SU-DHL-6 (cell line): ENCODE results near the gene CTTNBP2NL.

Experiments
- H2AFZ ChIP-seq: fragments of 200-600 bp; sonication (generic); 2 replicates; pipeline ENCODE4 v1.6.1; 2014; ENCODE audit warnings: low read depth, mild to moderate bottlenecking, moderate library complexity, mixed read lengths, antibody characterized with exemption, low read length; ENCODE audit not compliant: severe bottlenecking
- H3F3A ChIP-seq: fragments of 200-600 bp; shearing (Covaris generic); 2 replicates; pipeline ENCODE4 v1.6.0; 2016; ENCODE audit warnings: antibody characterized with exemption, mild to moderate bottlenecking; ENCODE audit not compliant: insufficient read depth
- H3K27ac ChIP-seq: fragments of 200-600 bp; sonication (generic); 2 replicates; pipeline ENCODE4 v1.5.1; 2016; ENCODE audit warnings: low read depth, mild to moderate bottlenecking, low read length, moderate library complexity, mixed read lengths
- H3K27me3 ChIP-seq: fragments of 200-600 bp; sonication (generic), shearing (Covaris generic); 2 replicates; pipeline ENCODE4 v1.6.0; 2014; ENCODE audit warnings: mild to moderate bottlenecking, low read length
- H3K36me3 ChIP-seq: fragments of 200-600 bp; sonication (generic); 2 replicates; pipeline ENCODE4 v1.6.1; 2014; ENCODE audit warnings: mild to moderate bottlenecking, low read length, mixed read lengths
- H3K4me2 ChIP-seq: fragments of 300-600, 200-600 bp; shearing (Covaris generic), sonication (generic); 2 replicates; pipeline ENCODE4 v1.6.0; 2014; ENCODE audit warnings: low read length, low read depth, mild to moderate bottlenecking; ENCODE audit not compliant: poor library complexity, severe bottlenecking
- H3K4me3 ChIP-seq: fragments of 200-600 bp; sonication (generic); 2 replicates; pipeline ENCODE4 v1.5.1; 2014; ENCODE audit warnings: antibody characterized with exemption, low read length, mild to moderate bottlenecking, mixed read lengths; ENCODE audit not compliant: insufficient read depth, poor library complexity, severe bottlenecking
- H3K79me2 ChIP-seq: fragments of 200-600 bp; sonication (generic); 2 replicates; pipeline ENCODE4 v1.6.1; 2014; ENCODE audit warnings: mild to moderate bottlenecking, low read length, moderate library complexity; ENCODE audit not compliant: insufficient read depth
- H3K9ac ChIP-seq: fragments of 200-600 bp; sonication (generic); 2 replicates; pipeline ENCODE4 v1.7.0; 2014; ENCODE audit warnings: mild to moderate bottlenecking, low read length
- H3K9me2 ChIP-seq: fragments of 200-600 bp; sonication (generic); replicated peaks from 2 replicates; pipeline ENCODE4 v1.6.1; 2014; ENCODE audit warnings: low read length; ENCODE audit not compliant: insufficient read depth
- H3K9me3 ChIP-seq: fragments of 200-600 bp; sonication (generic); 2 replicates; pipeline ENCODE4 v1.6.1; 2014; ENCODE audit warnings: low read length, mixed read lengths; ENCODE audit not compliant: insufficient read depth
- H4K20me1 ChIP-seq: fragments of 200-600 bp; sonication (generic); 2 replicates; pipeline ENCODE4 v1.6.1; 2014; ENCODE audit warnings: low read depth, mild to moderate bottlenecking, antibody characterized with exemption, low read length, moderate library complexity, mixed read lengths
- EZH2phosphoT487 ChIP-seq: fragments of 200-600 bp; sonication (generic), shearing (Covaris generic); conservative IDR thresholded peaks from 2 replicates; pipeline ENCODE4 v1.6.1; 2018; ENCODE audit warnings: mild to moderate bottlenecking, antibody characterized with exemption, low read length, moderate library complexity, mixed read lengths
- TF ChIP-seq, protein P1 (sequence below): fragments of 200-600 bp; sonication (generic); IDR thresholded peaks from one replicate; pipeline ENCODE4 v1.5.1; 2017; ENCODE audit warnings: antibody characterized with exemption, mild to moderate bottlenecking, low read length, moderate library complexity; ENCODE audit not compliant: insufficient read depth, poor library complexity, severe bottlenecking

Gene CTTNBP2NL

DNA sequence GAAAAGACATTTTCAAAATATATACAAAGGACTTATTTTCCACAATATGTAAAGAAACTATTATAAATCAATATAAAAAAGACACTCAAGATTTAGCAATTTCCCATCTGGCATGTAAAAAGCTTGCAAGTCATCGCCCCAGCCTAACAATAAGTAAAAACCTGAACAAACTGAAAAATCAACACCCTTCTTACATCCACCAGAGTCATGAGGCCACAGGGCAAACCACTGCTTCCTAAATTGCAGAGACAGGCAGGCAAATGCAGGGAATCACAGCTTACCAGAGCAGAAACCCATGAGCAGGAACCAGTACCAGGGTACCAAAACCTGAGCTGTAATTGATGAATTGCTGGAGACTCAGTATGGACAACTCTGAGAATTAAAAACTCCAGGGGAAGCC lies 96.1 kb downstream of the CTTNBP2NL start:
- Histone ChIP-seq H3K9ac (no peak overlapping the region), H3F3A (no peaks in the 10 kb centered on the region), H4K20me1 (no peaks in the 10 kb centered on the region), H3K79me2 (no peaks in the 10 kb centered on the region), H3K9me3 (no peaks in the 10 kb centered on the region), H3K27me3 (no peaks in the 10 kb centered on the region), H2AFZ (no peak overlapping the region), H3K27ac (no peak overlapping the region), H3K4me2 (no peak overlapping the region), H3K36me3 (no peaks in the 10 kb centered on the region), H3K9me2 (no peaks in the 10 kb centered on the region), H3K4me3 (no peak overlapping the region)
- TF ChIP-seq, protein P1, sequence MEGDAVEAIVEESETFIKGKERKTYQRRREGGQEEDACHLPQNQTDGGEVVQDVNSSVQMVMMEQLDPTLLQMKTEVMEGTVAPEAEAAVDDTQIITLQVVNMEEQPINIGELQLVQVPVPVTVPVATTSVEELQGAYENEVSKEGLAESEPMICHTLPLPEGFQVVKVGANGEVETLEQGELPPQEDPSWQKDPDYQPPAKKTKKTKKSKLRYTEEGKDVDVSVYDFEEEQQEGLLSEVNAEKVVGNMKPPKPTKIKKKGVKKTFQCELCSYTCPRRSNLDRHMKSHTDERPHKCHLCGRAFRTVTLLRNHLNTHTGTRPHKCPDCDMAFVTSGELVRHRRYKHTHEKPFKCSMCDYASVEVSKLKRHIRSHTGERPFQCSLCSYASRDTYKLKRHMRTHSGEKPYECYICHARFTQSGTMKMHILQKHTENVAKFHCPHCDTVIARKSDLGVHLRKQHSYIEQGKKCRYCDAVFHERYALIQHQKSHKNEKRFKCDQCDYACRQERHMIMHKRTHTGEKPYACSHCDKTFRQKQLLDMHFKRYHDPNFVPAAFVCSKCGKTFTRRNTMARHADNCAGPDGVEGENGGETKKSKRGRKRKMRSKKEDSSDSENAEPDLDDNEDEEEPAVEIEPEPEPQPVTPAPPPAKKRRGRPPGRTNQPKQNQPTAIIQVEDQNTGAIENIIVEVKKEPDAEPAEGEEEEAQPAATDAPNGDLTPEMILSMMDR, result no peak
- no peak for TF ChIP-seq EZH2phosphoT487

DNA sequence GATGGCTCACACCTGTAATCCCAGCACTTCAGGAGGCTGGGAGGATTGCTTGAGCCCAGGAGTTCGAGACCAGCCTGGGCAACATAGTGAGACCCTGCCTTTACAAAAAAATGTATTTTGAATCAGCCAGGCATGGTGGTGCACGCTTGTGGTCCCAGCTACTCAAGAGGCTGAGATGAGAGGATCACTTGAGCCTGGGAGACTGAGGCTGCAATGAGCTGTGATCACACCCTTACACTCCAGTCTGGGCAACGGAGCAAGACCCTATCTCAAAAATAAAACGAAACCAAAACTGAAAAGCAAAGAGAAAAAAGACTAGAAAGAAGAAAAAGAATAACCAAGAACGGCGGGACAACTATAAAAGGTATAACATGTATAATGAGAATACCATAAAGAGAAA lies 97.3 kb downstream of the CTTNBP2NL start:
- Histone ChIP-seq H3F3A (no peaks in the 10 kb centered on the region), H3K27me3 (no peaks in the 10 kb centered on the region), H3K27ac (no peak overlapping the region), H4K20me1 (no peaks in the 10 kb centered on the region), H2AFZ (no peak overlapping the region), H3K9ac (no peak overlapping the region), H3K79me2 (no peaks in the 10 kb centered on the region), H3K4me2 (no peak overlapping the region), H3K36me3 (no peaks in the 10 kb centered on the region), H3K9me3 (no peaks in the 10 kb centered on the region), H3K9me2 (no peaks in the 10 kb centered on the region), H3K4me3 (no peak overlapping the region)
- no peak for TF ChIP-seq EZH2phosphoT487

DNA sequence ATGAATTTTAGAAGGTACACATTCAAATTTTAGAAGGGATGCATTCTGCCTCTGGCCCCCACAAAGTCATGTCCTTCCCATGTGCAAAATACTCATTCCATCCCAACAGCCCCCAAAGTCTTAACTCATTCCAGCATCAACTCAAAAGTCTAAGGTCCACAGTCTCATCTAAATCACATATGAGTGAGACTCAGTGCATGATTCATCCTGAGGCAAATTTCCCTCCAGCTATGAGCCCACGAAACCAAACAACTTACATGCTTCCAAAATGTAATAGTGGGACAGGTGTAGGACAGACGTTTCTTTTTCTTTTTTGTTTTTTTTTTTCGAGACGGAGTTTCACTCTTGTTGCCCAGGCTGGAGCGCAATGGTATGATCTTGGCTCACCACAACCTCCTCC lies 100.3 kb downstream of the CTTNBP2NL start:
- Histone ChIP-seq H3K9ac (no peak overlapping the region), H2AFZ (no peak overlapping the region), H3F3A (no peaks in the 10 kb centered on the region), H3K4me3 (no peak overlapping the region), H3K9me2 (no peaks in the 10 kb centered on the region), H3K9me3 (no peaks in the 10 kb centered on the region), H3K27ac (no peak overlapping the region), H3K79me2 (no peaks in the 10 kb centered on the region), H3K4me2 (no peak overlapping the region), H4K20me1 (no peaks in the 10 kb centered on the region), H3K27me3 (no peaks in the 10 kb centered on the region), H3K36me3 (no peaks in the 10 kb centered on the region)
- TF ChIP-seq EZH2phosphoT487, result no peak
- TF ChIP-seq, protein P1, result no peak

DNA sequence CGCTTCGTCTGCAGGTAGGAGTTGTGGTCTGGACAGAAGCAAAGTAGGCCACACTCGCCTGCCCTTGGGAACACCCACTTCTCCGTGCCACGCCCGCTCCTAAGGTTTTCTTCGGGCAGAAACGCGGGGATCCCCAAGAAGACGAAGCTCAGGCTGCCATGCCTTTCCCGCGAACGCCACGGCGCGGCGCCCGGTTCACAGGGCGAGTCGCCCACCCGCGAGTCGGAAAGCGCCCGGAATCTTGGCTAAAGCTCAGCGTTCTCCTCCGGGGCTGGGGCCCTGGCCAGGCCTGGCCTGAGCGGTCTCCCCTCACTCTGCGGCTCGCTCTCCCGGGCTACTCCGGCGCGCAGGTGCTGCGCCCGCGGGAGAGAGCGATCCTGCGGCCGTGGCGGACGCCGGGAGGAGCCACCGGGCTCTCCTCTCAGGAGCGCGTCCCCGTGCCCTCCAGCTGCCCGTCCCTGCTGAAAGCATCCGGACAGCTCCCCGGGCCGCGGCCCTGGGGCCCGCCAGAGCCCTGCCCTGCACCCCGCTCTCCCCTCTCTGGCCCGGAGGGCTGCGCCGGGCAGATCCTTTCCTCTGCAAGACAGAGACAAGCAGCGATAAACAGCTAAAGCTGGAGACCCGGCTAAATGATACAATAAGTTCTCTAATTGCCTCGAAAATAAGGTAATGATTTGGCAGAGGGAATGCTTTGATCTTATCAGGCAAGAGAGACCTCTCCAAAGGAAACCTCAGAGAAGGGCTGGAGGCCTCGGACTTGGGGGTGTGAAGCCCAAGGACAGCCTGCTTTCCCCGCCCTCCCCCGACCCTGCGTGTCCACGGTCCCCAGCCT lies 106.0 kb downstream of the CTTNBP2NL start:
- Histone ChIP-seq H3K27ac (no peak overlapping the region), H3K9ac (no peak overlapping the region)

More for the DNA sequence above, 106.0 kb downstream of the CTTNBP2NL start:
- Histone ChIP-seq H3K4me2 (no peak overlapping the region), H2AFZ (no peak overlapping the region), H3K9me2 (no peaks in the 10 kb centered on the region), H3K36me3 (no peaks in the 10 kb centered on the region), H3K9me3 (no peaks in the 10 kb centered on the region), H3K4me3 (no peak overlapping the region), H3F3A (no peaks in the 10 kb centered on the region), H3K27me3 (no peaks in the 10 kb centered on the region), H4K20me1 (no peaks in the 10 kb centered on the region), H3K79me2 (no peaks in the 10 kb centered on the region)
- TF ChIP-seq, protein P1, result no peak
- TF ChIP-seq EZH2phosphoT487, result no peak
